ENCODE results near the gene PON3.
"Not testable (repeated sequence)": the region's sequence is repeated elsewhere in the genome, so short reads cannot be mapped to it uniquely, and the experiment has no call there.

The PON3 gene

GRCh38 chr7:95411666-95412065, 15.5 kb upstream of the PON3 start:
- DNase-seq (ENCODE audit: low spot score), result no peak

GRCh38 chr7:95411036-95411435, 14.9 kb upstream of the PON3 start:
- DNase-seq (ENCODE audit: low spot score), result no peak

- no peak for DNase-seq (ENCODE audit: low spot score)
Measured at GRCh38 chr7:95407751-95408150, 11.6 kb upstream of the PON3 start.

- no peak for DNase-seq (ENCODE audit: low spot score)
Measured at GRCh38 chr7:95405800-95406199, 9.6 kb upstream of the PON3 start.

GRCh38 chr7:95405208-95405607, 9.0 kb upstream of the PON3 start:
- DNase-seq (ENCODE audit: low spot score), result no peak

GRCh38 chr7:95404316-95404865, 8.2 kb upstream of the PON3 start:
- DNase-seq (ENCODE audit: low spot score), result no peak

- DNase-seq (ENCODE audit: low spot score), result no peak
Measured at GRCh38 chr7:95398155-95398940, 2.2 kb upstream of the PON3 start.

GRCh38 chr7:95397381-95397780, 1.2 kb upstream of the PON3 start:
- DNase-seq (ENCODE audit: low spot score), result no peak

- DNase-seq (ENCODE audit: low spot score), result no peak
Measured at GRCh38 chr7:95395755-95396135, 430 bp downstream of the PON3 start.

- no peak for DNase-seq (ENCODE audit: low spot score)
Measured at GRCh38 chr7:95394370-95394769, 1.8 kb downstream of the PON3 start.

- DNase-seq (ENCODE audit: low spot score), result no peak
Measured at GRCh38 chr7:95391761-95392160, 4.4 kb downstream of the PON3 start.

GRCh38 chr7:95389516-95389915, 6.7 kb downstream of the PON3 start:
- no peak for DNase-seq (ENCODE audit: low spot score)

- DNase-seq (ENCODE audit: low spot score), result not testable (repeated sequence)
Measured at GRCh38 chr7:95379457-95379856, 16.7 kb downstream of the PON3 start.

GRCh38 chr7:95376632-95377400, 19.4 kb downstream of the PON3 start:
- DNase-seq (ENCODE audit: low spot score), result no peak

GRCh38 chr7:95375591-95376257, 20.5 kb downstream of the PON3 start:
- DNase-seq (ENCODE audit: low spot score), result no peak

GRCh38 chr7:95373323-95373722, 22.9 kb downstream of the PON3 start:
- no peak for DNase-seq (ENCODE audit: low spot score)

GRCh38 chr7:95368235-95368634, 27.9 kb downstream of the PON3 start:
- DNase-seq (ENCODE audit: low spot score), result no peak

- no peak for DNase-seq (ENCODE audit: low spot score)
Measured at GRCh38 chr7:95367606-95368005, 28.6 kb downstream of the PON3 start.

- DNase-seq (ENCODE audit: low spot score), result no peak
Measured at GRCh38 chr7:95365151-95365550, 31.0 kb downstream of the PON3 start.

GRCh38 chr7:95357623-95358022, 38.6 kb downstream of the PON3 start:
- DNase-seq (ENCODE audit: low spot score), result no peak

- no peak for DNase-seq (ENCODE audit: low spot score)
Measured at GRCh38 chr7:95342642-95343307, 53.4 kb downstream of the PON3 start.

GRCh38 chr7:95342029-95342428, 54.1 kb downstream of the PON3 start:
- DNase-seq (ENCODE audit: low spot score), result no peak
